K562 (cell line): ENCODE results near the gene RPP14. TPM values are rescaled to one million over a fixed set of nuclear protein-coding genes. Genes with fewer than 3 reads are reported as not detected.

ENCODE experiments used
- CREB3 ChIP-seq: fragments of 450-650 bp; conservative IDR thresholded peaks from 2 replicates; pipeline ENCODE4 v1.6.1; 2016; ENCODE audit warnings: missing genetic modification characterization, low read depth, mild to moderate bottlenecking, missing compliant biosample characterization, moderate library complexity
- CUX1 ChIP-seq: fragments of 200-800 bp; sonication (Bioruptor generic); IDR thresholded peaks from 2 replicates; pipeline ENCODE4 v1.6.1; 2016; ENCODE audit warnings: missing genetic modification characterization, missing compliant biosample characterization
- DIDO1 ChIP-seq: fragments of 450-650 bp; IDR thresholded peaks from 2 replicates; pipeline ENCODE4 v1.6.1; 2016; ENCODE audit warnings: low read depth, missing biosample characterization, missing genetic modification characterization
- FOS ChIP-seq: IDR thresholded peaks from 3 replicates; pipeline ENCODE4 v1.6.1; 2011; ENCODE audit not compliant: insufficient read length; ENCODE audit errors: extremely low read depth
- FOXJ2 ChIP-seq: fragments of 200-800 bp; sonication (Bioruptor generic); IDR thresholded peaks from 2 replicates; pipeline ENCODE4 v1.6.1; 2016; ENCODE audit warnings: missing genetic modification characterization, missing compliant biosample characterization
- FOXP1 ChIP-seq: sonication (generic); formaldehyde crosslinking; IDR thresholded peaks from 2 replicates; pipeline ENCODE4 v1.8.0; 2022; ENCODE audit warnings: mild to moderate bottlenecking, missing genetic modification reagents
- ILK ChIP-seq: fragments of 450-650 bp; IDR thresholded peaks from 2 replicates; pipeline ENCODE4 v1.6.1; 2016; ENCODE audit warnings: missing genetic modification characterization, low read depth, mild to moderate bottlenecking, missing compliant biosample characterization, moderate library complexity, borderline replicate concordance
- KLF16 ChIP-seq: IDR thresholded peaks from 2 replicates; pipeline ENCODE4 v1.6.1; 2016; ENCODE audit warnings: antibody characterized with exemption
- MAFK ChIP-seq: IDR thresholded peaks from 2 replicates; pipeline ENCODE4 v1.6.1; 2011; ENCODE audit warnings: low read length, improper control_type of control experiment
- MAX ChIP-seq: sonication (generic); formaldehyde crosslinking; IDR thresholded peaks from 2 replicates; pipeline ENCODE4 v1.9.0; 2022; ENCODE audit warnings: mild to moderate bottlenecking, missing genetic modification reagents
- SMAD2 ChIP-seq: fragments of 150-350 bp; IDR thresholded peaks from 2 replicates; pipeline ENCODE4 v1.6.1; 2014; ENCODE audit warnings: low read depth, mild to moderate bottlenecking, low read length
- TAF9B ChIP-seq: fragments of 450-650 bp; IDR thresholded peaks from 2 replicates; pipeline ENCODE4 v1.6.1; 2018; ENCODE audit warnings: mild to moderate bottlenecking; ENCODE audit not compliant: partially characterized antibody
- TBL1XR1 ChIP-seq, 2 experiments: IDR thresholded peaks; 2 replicates each; pipeline ENCODE4 v1.6.1; 2012; ENCODE audit warnings: improper control_type of control experiment in 2 of 2, low read length in 2 of 2, mild to moderate bottlenecking in 1 of 2
- U2AF2 ChIP-seq: fragments of 200-400 bp; formaldehyde crosslinking; optimal IDR thresholded peaks from 2 replicates; pipeline ENCODE3; 2017; ENCODE audit warnings: low read depth, mild to moderate bottlenecking, low read length
- XRCC5 ChIP-seq: fragments of 200-400 bp; formaldehyde crosslinking; IDR thresholded peaks from 2 replicates; pipeline ENCODE4 v1.6.1; 2017; ENCODE audit warnings: low read depth, mild to moderate bottlenecking, low read length
- ZBTB17 ChIP-seq: fragments of 450-650 bp; formaldehyde crosslinking; IDR thresholded peaks from 2 replicates; pipeline ENCODE4 v1.4.0; 2020; ENCODE audit warnings: mild to moderate bottlenecking
- ZBTB5 ChIP-seq: fragments of 450-650 bp; IDR thresholded peaks from 2 replicates; pipeline ENCODE4 v1.6.1; 2017; ENCODE audit warnings: antibody characterized with exemption
- ZNF212 ChIP-seq: fragments of 450-650 bp; formaldehyde crosslinking; IDR thresholded peaks from 2 replicates; pipeline ENCODE4 v1.4.0; 2020; ENCODE audit warnings: mild to moderate bottlenecking
- ZNF77 ChIP-seq: fragments of 250-450 bp; sonication (Bioruptor Pico); IDR thresholded peaks from 2 replicates; pipeline ENCODE4 v1.5.0; 2020
- polyA plus RNA-seq, 8 experiments: library from polyadenylated mRNA; depleted of rRNA in 4 of 8; stranded (reverse) in 5 of 8; unstranded in 3 of 8; fragments of >200 nt; fragmentation: Nextera tagmentation in 2 of 8; fragmentation: Illumina TruSeq in 1 of 8; extraction: Ambion mirVana in 2 of 8; extraction: Trizol in 1 of 8; gene quantifications; 2 replicates each; pipeline versions ENCODE4 v1.2.1 to v1.2.3, GENCODE V29; 2011 to 2014; ENCODE audit warnings: inconsistent platforms in 1 of 8, missing spikeins in 1 of 8
- total RNA-seq, 7 experiments: library from RNA; depleted of rRNA in 6 of 7; stranded (reverse); fragments of >200 nt in 6 of 7; fragmentation: Illumina TruSeq in 2 of 7; extraction: Trizol in 2 of 7; gene quantifications; 2 replicates each; pipeline versions ENCODE4 v1.2.1 to v1.2.3, GENCODE V29; 2011 to 2021; ENCODE audit warnings: low replicate concordance in 1 of 7

The RPP14 gene
- total and polyA plus RNA-seq, 9 of the 15 experiments (the other 6 are each of a cell fraction or from before 2014, with no cell fraction given) = 13.5 to 20.8 (median 15.4) TPM

- TF ChIP-seq MAFK = peak; percentile 27; the same call in 1 of the 2 replicates
- TF ChIP-seq SMAD2 = no peak
- no peak for TF ChIP-seq CUX1 (CRISPR knock-in tag)
- TF ChIP-seq ZBTB17 = no peak; the same call in 1 of the 2 replicates
- TF ChIP-seq MAX (CRISPR knock-in tag) = peak; percentile 65
- 0 out of 2 replicates have a peak, but pooled peaks have one; percentile 52 for TF ChIP-seq FOXP1
- TF ChIP-seq FOS = no peak
- no peak for TF ChIP-seq ILK (tag)
- 0 out of 2 replicates have a peak, but pooled peaks have one; percentile 54 for TF ChIP-seq CREB3 (tag)
- peak; percentile 64; the same call in 1 of the 2 replicates for TF ChIP-seq DIDO1 (tag)
- TF ChIP-seq U2AF2 = no peak
- TF ChIP-seq TBL1XR1 (IDR thresholded peaks at IDR 0.05; ENCODE audit: low read length in 2 of 2) = peak in 1 of 2 experiments; percentile 39; a peak in 2 of 4 replicates
- no peak for TF ChIP-seq ZNF212 (CRISPR knock-in tag)
- no peak for TF ChIP-seq ZNF77 (CRISPR knock-in tag)
- TF ChIP-seq KLF16 = peak; percentile 66; the same call in 1 of the 2 replicates
- TF ChIP-seq FOXJ2 (tag) = 0 out of 2 replicates have a peak, but pooled peaks have one; percentile 52
- peak; percentile 90; the same call in 1 of the 2 replicates for TF ChIP-seq XRCC5
- TF ChIP-seq TAF9B = peak; percentile 62
- no peak; the same call in 1 of the 2 replicates for TF ChIP-seq ZBTB5
Observed at GRCh38 chr3:58305882-58306711, at the start of gene RPP14, which contains the start of gene HTD2 (continued).
